Liver (tissue), 9 donors: ENCODE data around the gene AKR1A1. TPM values are rescaled to one million over a fixed set of nuclear protein-coding genes. Genes with fewer than 3 reads are reported as not detected.

Experiments used
- DNase-seq: peaks from one replicate; pipeline ENCODE4 v3.0.0-alpha.2; 2017; ENCODE audit warnings: low spot score
- H3K27ac ChIP-seq, 2 donors: one replicate each; pipeline ENCODE4 v1.7.0; 2013; ENCODE audit warnings: inconsistent platforms in 2 of 2, low read length in 2 of 2, control low read depth in 1 of 2, low read depth in 1 of 2, mild to moderate bottlenecking in 1 of 2
- H3K27me3 ChIP-seq, 4 donors: one replicate each; pipeline versions ENCODE4 v1.6.1 to v1.7.0; 2013; ENCODE audit warnings: low read length in 3 of 4, inconsistent platforms in 1 of 4, mild to moderate bottlenecking in 1 of 4, moderate library complexity in 1 of 4; ENCODE audit not compliant: control insufficient read depth in 4 of 4, insufficient read depth in 4 of 4
- H3K36me3 ChIP-seq, 4 donors: one replicate each; pipeline versions ENCODE4 v1.6.1 to v1.7.0; 2013; ENCODE audit warnings: low read length in 3 of 4, mild to moderate bottlenecking in 3 of 4, low read depth in 1 of 4, moderate library complexity in 1 of 4; ENCODE audit not compliant: control insufficient read depth in 4 of 4, insufficient read depth in 3 of 4
- H3K4me1 ChIP-seq, 4 donors: one replicate each; pipeline versions ENCODE4 v1.6.1 to v1.7.0; 2013; ENCODE audit warnings: low read length in 3 of 4, mild to moderate bottlenecking in 3 of 4, moderate library complexity in 1 of 4; ENCODE audit not compliant: control insufficient read depth in 4 of 4, insufficient read depth in 4 of 4
- H3K4me3 ChIP-seq, 3 donors: one replicate each; pipeline versions ENCODE4 v1.6.1 to v1.7.0; 2013; ENCODE audit warnings: low read length in 3 of 3, control low read depth in 1 of 3, low read depth in 1 of 3, mild to moderate bottlenecking in 1 of 3
- H3K9ac ChIP-seq, 2 donors: one replicate each; pipeline ENCODE4 v1.7.0; 2013; ENCODE audit warnings: low read length in 2 of 2, mild to moderate bottlenecking in 2 of 2, moderate library complexity in 2 of 2, control low read depth in 1 of 2, low read depth in 1 of 2
- H3K9me3 ChIP-seq, 4 donors: one replicate each; pipeline versions ENCODE4 v1.6.1 to v1.7.0; 2013; ENCODE audit warnings: low read length in 3 of 4; ENCODE audit not compliant: control insufficient read depth in 4 of 4
- ATF3 ChIP-seq: IDR thresholded peaks from 2 replicates; pipeline ENCODE4 v1.6.1; 2016; ENCODE audit warnings: antibody characterized with exemption
- CTCF ChIP-seq: fragments of 150-350 bp; IDR thresholded peaks from 2 replicates; pipeline ENCODE4 v1.5.1; 2017; ENCODE audit warnings: improper control_type of control experiment, low read depth, low read length; ENCODE audit not compliant: missing input control
- EGR1 ChIP-seq, 2 donors: IDR thresholded peaks; 2 replicates each; pipeline ENCODE4 v1.6.1; 2016 to 2018; ENCODE audit warnings: antibody characterized with exemption in 2 of 2, low read depth in 2 of 2
- FOXA1 ChIP-seq: IDR thresholded peaks from 2 replicates; pipeline ENCODE4 v1.6.1; 2016; ENCODE audit warnings: antibody characterized with exemption
- FOXA2 ChIP-seq: IDR thresholded peaks from 2 replicates; pipeline ENCODE4 v1.6.1; 2016; ENCODE audit warnings: antibody characterized with exemption
- GABPA ChIP-seq, 2 donors: IDR thresholded peaks in 1 of 2; conservative IDR thresholded peaks in 1 of 2; 2 replicates each; pipeline ENCODE4 v1.6.1; 2016; ENCODE audit warnings: antibody characterized with exemption in 2 of 2, mild to moderate bottlenecking in 1 of 2, moderate library complexity in 1 of 2
- HNF4A ChIP-seq, 2 donors: conservative IDR thresholded peaks; 2 replicates each; pipeline ENCODE4 v1.6.1; 2016; ENCODE audit warnings: antibody characterized with exemption in 2 of 2, mild to moderate bottlenecking in 2 of 2
- HNF4G ChIP-seq: IDR thresholded peaks from 2 replicates; pipeline ENCODE4 v1.6.1; 2016; ENCODE audit warnings: antibody characterized with exemption
- JUND ChIP-seq, 2 donors: IDR thresholded peaks; 2 replicates each; pipeline ENCODE4 v1.6.1; 2016; ENCODE audit warnings: antibody characterized with exemption in 2 of 2
- MAX ChIP-seq: IDR thresholded peaks from 2 replicates; pipeline ENCODE4 v1.6.1; 2016; ENCODE audit warnings: antibody characterized with exemption
- NR2F2 ChIP-seq: IDR thresholded peaks from 2 replicates; pipeline ENCODE4 v1.6.1; 2016; ENCODE audit warnings: antibody characterized with exemption
- RAD21 ChIP-seq, 2 donors: IDR thresholded peaks; 2 replicates each; pipeline ENCODE4 v1.6.1; 2016; ENCODE audit warnings: antibody characterized with exemption in 2 of 2, mild to moderate bottlenecking in 2 of 2
- REST ChIP-seq: IDR thresholded peaks from 2 replicates; pipeline ENCODE4 v1.6.1; 2016; ENCODE audit warnings: antibody characterized with exemption, mild to moderate bottlenecking
- RXRA ChIP-seq, 2 donors: IDR thresholded peaks; 2 replicates each; pipeline ENCODE4 v1.6.1; 2017 to 2018; ENCODE audit warnings: antibody characterized with exemption in 2 of 2, mild to moderate bottlenecking in 1 of 2
- SP1 ChIP-seq: IDR thresholded peaks from 2 replicates; pipeline ENCODE4 v1.6.1; 2018; ENCODE audit warnings: antibody characterized with exemption, mild to moderate bottlenecking
- TAF1 ChIP-seq: conservative IDR thresholded peaks from 2 replicates; pipeline ENCODE4 v1.6.1; 2016; ENCODE audit warnings: antibody characterized with exemption, mild to moderate bottlenecking
- YY1 ChIP-seq: IDR thresholded peaks from 2 replicates; pipeline ENCODE4 v1.6.1; 2016; ENCODE audit warnings: antibody characterized with exemption, mild to moderate bottlenecking
- ZBTB33 ChIP-seq: IDR thresholded peaks from 2 replicates; pipeline ENCODE4 v1.6.1; 2016; ENCODE audit warnings: antibody characterized with exemption
- WGBS: extraction: QIAGEN DNeasy Blood & Tissue Kit; methylation state at CpG from one replicate; pipeline ENCODE4 v1.1.7; 2013; 5-methylcytosine and 5-hydroxymethylcytosine counted together
- polyA plus RNA-seq, 2 donors: library from polyadenylated mRNA; stranded (reverse) in 1 of 2; unstranded in 1 of 2; fragments of 200-250 nt in 1 of 2; fragments of >200 nt in 1 of 2; fragmentation: Nextera tagmentation in 1 of 2; extraction: Ambion mirVana in 1 of 2; gene quantifications; one replicate each; pipeline versions ENCODE4 v1.2.1 to v1.2.3, GENCODE V29; 2013 to 2015
- total RNA-seq, 2 donors: library from RNA; depleted of rRNA; stranded (reverse); fragments of >200 nt; gene quantifications; one replicate each; pipeline ENCODE4 v1.2.3, GENCODE V29; 2014
- donor health status: healthy.
- donor health status: healthy.
- donor health status: healthy.
- donor health status: healthy.
- donor health status: healthy.

The AKR1A1 gene
- total and polyA plus RNA-seq, 4 donors: 86.3 to 253 (median 218) TPM

GRCh38 chr1:45604239-45604638, 53.6 kb downstream of the AKR1A1 start:
- H3K4me3 ChIP-seq: no peak overlapping the region
- H3K36me3 ChIP-seq: peaks cover 4 to 27% (median 7%) of the 10 kb centered on the region in 4 donors
- peaks cover 0 to 7% (median 0%) of the 10 kb centered on the region in 4 donors for H3K4me1 ChIP-seq
- no peak for DNase-seq
- H3K27me3 ChIP-seq: no peaks in the 10 kb centered on the region
- no peak overlapping the region for H3K9ac ChIP-seq
- no peaks in the 10 kb centered on the region for H3K9me3 ChIP-seq
- 96% methylated on average over 2 of the region's 2 CpGs for WGBS
- no peak overlapping the region for H3K27ac ChIP-seq
- no peak for TF ChIP-seq YY1
- no peak for TF ChIP-seq ZBTB33
- TF ChIP-seq RXRA (IDR thresholded peaks at IDR 0.05): no peak
- no peak for TF ChIP-seq EGR1 (IDR thresholded peaks at IDR 0.05; ENCODE audit: low read depth in 2 of 2)
- no peak for TF ChIP-seq HNF4A (conservative IDR thresholded peaks at IDR 0.05)
- TF ChIP-seq ATF3: no peak
- no peak for TF ChIP-seq SP1
- TF ChIP-seq GABPA (IDR thresholded peaks at IDR 0.05 in 1 of 2, conservative IDR thresholded peaks at IDR 0.05 in 1 of 2): no peak
- no peak for TF ChIP-seq REST
- no peak for TF ChIP-seq RAD21 (IDR thresholded peaks at IDR 0.05)
- TF ChIP-seq FOXA1: no peak
- no peak for TF ChIP-seq FOXA2
- no peak for TF ChIP-seq CTCF
- TF ChIP-seq JUND (IDR thresholded peaks at IDR 0.05): no peak
- TF ChIP-seq HNF4G: no peak
- no peak for TF ChIP-seq NR2F2
- TF ChIP-seq MAX: no peak
- TF ChIP-seq TAF1: no peak
